Mucosa of descending colon (tissue), 3 donors: ENCODE measurements around the gene APBA2. TPM values are rescaled to one million over a fixed set of nuclear protein-coding genes. Genes with fewer than 3 reads are reported as not detected.

Experiments
- ATAC-seq: fragments of 200-7000 bp; cut with Tn5 transposase; one replicate; pipeline ENCODE4 v1.9.1; 2020; ENCODE audit warnings: mild to moderate bottlenecking, moderate library complexity
- DNase-seq, 3 donors: peaks; one replicate each; pipeline ENCODE4 v3.0.0-alpha.2; 2020
- H3K36me3 ChIP-seq: fragments of 200-600 bp; one replicate; pipeline ENCODE4 v1.8.0; 2021; ENCODE audit warnings: low read depth, mild to moderate bottlenecking
- H3K4me1 ChIP-seq: fragments of 200-600 bp; one replicate; pipeline ENCODE4 v1.8.0; 2021; ENCODE audit warnings: low read depth, mild to moderate bottlenecking
- H3K4me3 ChIP-seq: fragments of 200-600 bp; one replicate; pipeline ENCODE4 v1.8.0; 2021; ENCODE audit warnings: mild to moderate bottlenecking
- H3K9me3 ChIP-seq: fragments of 200-600 bp; one replicate; pipeline ENCODE4 v1.8.0; 2021; ENCODE audit warnings: mild to moderate bottlenecking
- CTCF ChIP-seq: fragments of 200-600 bp; IDR thresholded peaks from one replicate; pipeline ENCODE4 v1.8.0; 2022; ENCODE audit warnings: antibody characterized with exemption, mild to moderate bottlenecking
- intact Hi-C, 2 donors: fragments of 100-400 bp; cut with DNase I in 1 of 2; cut with micrococcal nuclease in 1 of 2; formaldehyde crosslinking; loops; one replicate each; pipeline versions ENCODE4 v1.11.0 to v1.11.1; 2022; cut with DNase I, micrococcal nuclease
- total RNA-seq, 3 donors: library from RNA; stranded (reverse); fragmentation: NEBNext Ultra II Directional in 2 of 3; extraction: Animal tissue kit (Norgen Biotek cat#: 25700) in 2 of 3; gene quantifications; one replicate each; pipeline versions ENCODE4 v1.2.1 to v1.2.4, GENCODE V29; 2021 to 2023
- donor health status: DM: no; HTN: no; CAD: no; lungs with moderate emphysema.
- donor health status: DM: no; HTN: no; CAD: no.
- donor health status: DM: no; HTN: yes; CAD: no.

Gene APBA2
- total RNA-seq, 3 donors from 2014 or later, result 0.69 to 2.0 (median 1.2) TPM

GRCh38 chr15:29105151-29105854 lies 219.5 kb downstream of the APBA2 start:
- no peaks in the 10 kb centered on the region for H3K4me1 ChIP-seq
- TF ChIP-seq CTCF, result no peak
- no peaks in the 10 kb centered on the region for H3K36me3 ChIP-seq
- no peak overlapping the region for H3K4me3 ChIP-seq
- no peak for ATAC-seq
- intact Hi-C loops, result no loop called here
- peak in 2 of 3 donors; percentile 9 to 26 for DNase-seq
- no peaks in the 10 kb centered on the region for H3K9me3 ChIP-seq

GRCh38 chr15:29106116-29106515 lies 220.3 kb downstream of the APBA2 start:
- DNase-seq (peak in 1 of 3 donors; percentile 3), ATAC-seq (no peak)
- Histone ChIP-seq H3K4me3 (no peak overlapping the region), H3K36me3 (no peaks in the 10 kb centered on the region), H3K9me3 (no peaks in the 10 kb centered on the region), H3K4me1 (no peaks in the 10 kb centered on the region)
- no peak for TF ChIP-seq CTCF
- intact Hi-C loops, result no loop called here

- intact Hi-C loops, result no loop called here
- H3K4me3 ChIP-seq, result no peak overlapping the region
- H3K4me1 ChIP-seq, result no peaks in the 10 kb centered on the region
- ATAC-seq (no peak), DNase-seq (peak in 1 of 3 donors; percentile 16)
- no peaks in the 10 kb centered on the region for H3K36me3 ChIP-seq
- TF ChIP-seq CTCF, result no peak
- H3K9me3 ChIP-seq, result no peaks in the 10 kb centered on the region
These were observed 220.9 kb downstream of the APBA2 start for GRCh38 chr15:29106551-29107290.

GRCh38 chr15:29107291-29107890 lies 221.6 kb downstream of the APBA2 start:
- DNase-seq, result peak in 2 of 3 donors; percentile 17 to 39
- ATAC-seq, result no peak
- no peaks in the 10 kb centered on the region for H3K9me3 ChIP-seq

More at GRCh38 chr15:29107291-29107890, 221.6 kb downstream of the APBA2 start:
- TF ChIP-seq CTCF, result no peak
- Histone ChIP-seq H3K4me3 (no peak overlapping the region), H3K4me1 (no peaks in the 10 kb centered on the region), H3K36me3 (no peaks in the 10 kb centered on the region)
- intact Hi-C loops, result no loop called here
